Breast epithelium (tissue), 4 donors: Measurements from ENCODE around the gene ZNF423. TPM values are rescaled to one million over a fixed set of nuclear protein-coding genes. Genes with fewer than 3 reads are reported as not detected.

Experiments used
- DNase-seq, 2 donors: peaks; one replicate each; pipeline ENCODE4 v3.0.0-alpha.2; 2019; ENCODE audit warnings: low spot score in 2 of 2
- H3K27ac ChIP-seq, 2 donors: fragments of 200-600 bp; sonication (generic) in 1 of 2; one replicate each; pipeline ENCODE4 v1.5.1; 2016 to 2019; ENCODE audit warnings: mild to moderate bottlenecking in 1 of 2
- H3K27me3 ChIP-seq, 2 donors: fragments of 200-600 bp; sonication (generic) in 1 of 2; one replicate each; pipeline versions ENCODE4 v1.5.1 to v1.6.0; 2017 to 2019; ENCODE audit warnings: control low read depth in 1 of 2, mild to moderate bottlenecking in 1 of 2
- H3K36me3 ChIP-seq: fragments of 200-600 bp; one replicate; pipeline ENCODE4 v1.5.1; 2019
- H3K4me1 ChIP-seq, 2 donors: fragments of 200-600 bp; sonication (generic); one replicate each; pipeline ENCODE4 v1.5.1; 2016 to 2019; ENCODE audit warnings: control low read depth in 1 of 2
- H3K4me3 ChIP-seq, 3 donors: fragments of 200-600 bp; sonication (generic); 1 replicate in 2 of 3; 2 replicates in 1 of 3; pipeline ENCODE4 v1.5.1; 2016 to 2019; ENCODE audit warnings: mild to moderate bottlenecking in 3 of 3, moderate library complexity in 2 of 3
- H3K9me3 ChIP-seq, 2 donors: fragments of 200-600 bp; sonication (generic) in 1 of 2; one replicate each; pipeline ENCODE4 v1.5.1; 2016 to 2019; ENCODE audit warnings: control low read depth in 1 of 2
- CTCF ChIP-seq, 3 donors: fragments of 450-650 bp; IDR thresholded peaks; one replicate each; pipeline ENCODE4 v1.5.1; 2016 to 2017; ENCODE audit warnings: antibody characterized with exemption in 3 of 3, mild to moderate bottlenecking in 3 of 3, moderate library complexity in 3 of 3
- POLR2A ChIP-seq: fragments of 450-650 bp; IDR thresholded peaks from one replicate; pipeline ENCODE4 v1.6.1; 2016; ENCODE audit warnings: antibody characterized with exemption, mild to moderate bottlenecking, moderate library complexity
- POLR2AphosphoS5 ChIP-seq, 3 donors: sonication (generic); formaldehyde crosslinking; IDR thresholded peaks; one replicate each; pipeline ENCODE4 v1.6.1; 2017; ENCODE audit warnings: antibody characterized with exemption in 3 of 3
- intact Hi-C: fragments of 100-400 bp; cut with DNase I; formaldehyde crosslinking; loops from one replicate; pipeline ENCODE4 v1.15.1; 2023; ENCODE audit warnings: low total_unique reads
- total RNA-seq, 3 donors: library from RNA; depleted of rRNA; stranded (reverse); fragments of >200 nt; gene quantifications; one replicate each; pipeline ENCODE4 v1.1.0, GENCODE V29; 2016

Gene ZNF423
- total RNA-seq, 3 donors from 2014 or later: 4.7 to 8.0 (median 5.9) TPM

- intact Hi-C loops: no loop called here
- Histone ChIP-seq H3K4me3 (no peak overlapping the region), H3K9me3 (no peaks in the 10 kb centered on the region), H3K36me3 (no peaks in the 10 kb centered on the region), H3K27me3 (no peaks in the 10 kb centered on the region), H3K4me1 (no peaks in the 10 kb centered on the region), H3K27ac (no peak overlapping the region)
- DNase-seq: no peak
- TF ChIP-seq CTCF (IDR thresholded peaks at IDR 0.05) (no peak), POLR2A (no peak), POLR2AphosphoS5 (IDR thresholded peaks at IDR 0.05) (no peak)
Observed at GRCh38 chr16:49550666-49551065, 305.2 kb downstream of the ZNF423 start.

GRCh38 chr16:49550140-49550539 is 305.8 kb downstream of the ZNF423 start:
- intact Hi-C loops: no loop called here
- H3K9me3 ChIP-seq: no peaks in the 10 kb centered on the region
- no peaks in the 10 kb centered on the region for H3K27me3 ChIP-seq
- no peaks in the 10 kb centered on the region for H3K4me1 ChIP-seq
- H3K27ac ChIP-seq: no peak overlapping the region
- H3K36me3 ChIP-seq: no peaks in the 10 kb centered on the region
- no peak overlapping the region for H3K4me3 ChIP-seq
- DNase-seq: no peak
- no peak for TF ChIP-seq POLR2A
- no peak for TF ChIP-seq CTCF (IDR thresholded peaks at IDR 0.05)
- TF ChIP-seq POLR2AphosphoS5 (IDR thresholded peaks at IDR 0.05): no peak

- Histone ChIP-seq H3K27ac (no peak overlapping the region), H3K9me3 (no peaks in the 10 kb centered on the region), H3K27me3 (no peaks in the 10 kb centered on the region), H3K4me1 (no peaks in the 10 kb centered on the region), H3K36me3 (no peaks in the 10 kb centered on the region), H3K4me3 (no peak overlapping the region)
- TF ChIP-seq POLR2A: no peak
- no peak for TF ChIP-seq CTCF (IDR thresholded peaks at IDR 0.05)
- TF ChIP-seq POLR2AphosphoS5 (IDR thresholded peaks at IDR 0.05): no peak
- no peak for DNase-seq
- intact Hi-C loops: no loop called here
Observed at GRCh38 chr16:49548325-49548970, 307.5 kb downstream of the ZNF423 start.

- no peak for DNase-seq
- H3K4me3 ChIP-seq: no peak overlapping the region
- no peaks in the 10 kb centered on the region for H3K4me1 ChIP-seq
- intact Hi-C loops: no loop called here
- no peaks in the 10 kb centered on the region for H3K9me3 ChIP-seq
- no peak overlapping the region for H3K27ac ChIP-seq
- no peaks in the 10 kb centered on the region for H3K36me3 ChIP-seq
- TF ChIP-seq POLR2AphosphoS5 (IDR thresholded peaks at IDR 0.05) (no peak), POLR2A (no peak), CTCF (IDR thresholded peaks at IDR 0.05) (no peak)
- no peaks in the 10 kb centered on the region for H3K27me3 ChIP-seq
Observed at GRCh38 chr16:49547448-49547847, 308.5 kb downstream of the ZNF423 start.

GRCh38 chr16:49546735-49547134 is 309.2 kb downstream of the ZNF423 start:
- TF ChIP-seq CTCF (IDR thresholded peaks at IDR 0.05) (no peak), POLR2AphosphoS5 (IDR thresholded peaks at IDR 0.05) (no peak), POLR2A (no peak)

More at GRCh38 chr16:49546735-49547134, 309.2 kb downstream of the ZNF423 start:
- Histone ChIP-seq H3K36me3 (no peaks in the 10 kb centered on the region), H3K4me3 (no peak overlapping the region), H3K27me3 (no peaks in the 10 kb centered on the region), H3K4me1 (no peaks in the 10 kb centered on the region), H3K27ac (peak overlapping the region in 1 of 2 donors; percentile 74), H3K9me3 (no peaks in the 10 kb centered on the region)
- intact Hi-C loops: no loop called here
- DNase-seq: no peak
